ENCODE data around the gene PAQR6. TPM values are rescaled to one million over a fixed set of nuclear protein-coding genes. Genes with fewer than 3 reads are reported as not detected.

PAQR6 gene
- total RNA-seq, 1 experiment from 2014 or later: 4.1 TPM

DNA sequence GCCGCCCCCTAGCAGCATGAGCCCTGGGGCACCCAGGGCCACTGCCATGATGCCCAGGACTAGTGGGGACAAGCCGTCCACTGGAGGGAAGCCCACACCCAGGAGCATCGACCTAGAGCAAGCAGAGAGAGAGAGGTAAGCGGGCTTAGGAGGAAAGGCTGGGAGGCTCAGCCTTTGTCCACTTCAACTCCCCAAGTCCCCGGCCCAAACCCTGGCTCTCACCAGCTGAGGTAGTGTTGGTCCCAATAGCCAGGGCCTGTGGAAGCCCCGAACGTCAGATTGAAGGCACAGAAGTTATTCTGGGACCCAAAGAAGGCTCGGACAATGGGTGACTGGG, 45.2 kb upstream of the PAQR6 start:
- H3K9me3 ChIP-seq (ENCODE audit: low read depth, low read length, poor library complexity, severe bottlenecking): no peaks in the 10 kb centered on the region
- peaks cover 3% of the 10 kb centered on the region for H3K36me3 ChIP-seq (ENCODE audit: insufficient read depth, low read length, poor library complexity, severe bottlenecking)
- CTCF ChIA-PET: no interaction called here
- H3K27me3 ChIP-seq (replicated peaks; ENCODE audit: insufficient read depth, low read depth, low read length, poor library complexity): no peaks in the 10 kb centered on the region
- H3K27ac ChIP-seq (ENCODE audit: low read depth, low read length, poor library complexity, severe bottlenecking): no peak overlapping the region
- POLR2A ChIA-PET (ENCODE audit: low non-redundant PET): no interaction called here
- H3K4me3 ChIP-seq (ENCODE audit: low read depth, low read length, poor library complexity, severe bottlenecking): no peak overlapping the region
- peaks cover 6% of the 10 kb centered on the region for H3K4me1 ChIP-seq (ENCODE audit: insufficient read depth, low read length, poor library complexity, severe bottlenecking)
- intact Hi-C loops (cut with micrococcal nuclease; ENCODE audit: unreplicated experiment): no loop called here
- DNase-seq (ENCODE audit: low spot score): no peak
- BruUV-seq (replicated peaks): no TSS peak
- no peak for TF ChIP-seq EZH2 (IDR thresholded peaks at IDR 0.05; ENCODE audit: borderline replicate concordance, low read depth, low read length, poor library complexity, severe bottlenecking)
- TF ChIP-seq, protein P1, sequence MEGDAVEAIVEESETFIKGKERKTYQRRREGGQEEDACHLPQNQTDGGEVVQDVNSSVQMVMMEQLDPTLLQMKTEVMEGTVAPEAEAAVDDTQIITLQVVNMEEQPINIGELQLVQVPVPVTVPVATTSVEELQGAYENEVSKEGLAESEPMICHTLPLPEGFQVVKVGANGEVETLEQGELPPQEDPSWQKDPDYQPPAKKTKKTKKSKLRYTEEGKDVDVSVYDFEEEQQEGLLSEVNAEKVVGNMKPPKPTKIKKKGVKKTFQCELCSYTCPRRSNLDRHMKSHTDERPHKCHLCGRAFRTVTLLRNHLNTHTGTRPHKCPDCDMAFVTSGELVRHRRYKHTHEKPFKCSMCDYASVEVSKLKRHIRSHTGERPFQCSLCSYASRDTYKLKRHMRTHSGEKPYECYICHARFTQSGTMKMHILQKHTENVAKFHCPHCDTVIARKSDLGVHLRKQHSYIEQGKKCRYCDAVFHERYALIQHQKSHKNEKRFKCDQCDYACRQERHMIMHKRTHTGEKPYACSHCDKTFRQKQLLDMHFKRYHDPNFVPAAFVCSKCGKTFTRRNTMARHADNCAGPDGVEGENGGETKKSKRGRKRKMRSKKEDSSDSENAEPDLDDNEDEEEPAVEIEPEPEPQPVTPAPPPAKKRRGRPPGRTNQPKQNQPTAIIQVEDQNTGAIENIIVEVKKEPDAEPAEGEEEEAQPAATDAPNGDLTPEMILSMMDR (conservative IDR thresholded peaks at IDR 0.05; ENCODE audit: low read depth, low read length): no peak

DNA sequence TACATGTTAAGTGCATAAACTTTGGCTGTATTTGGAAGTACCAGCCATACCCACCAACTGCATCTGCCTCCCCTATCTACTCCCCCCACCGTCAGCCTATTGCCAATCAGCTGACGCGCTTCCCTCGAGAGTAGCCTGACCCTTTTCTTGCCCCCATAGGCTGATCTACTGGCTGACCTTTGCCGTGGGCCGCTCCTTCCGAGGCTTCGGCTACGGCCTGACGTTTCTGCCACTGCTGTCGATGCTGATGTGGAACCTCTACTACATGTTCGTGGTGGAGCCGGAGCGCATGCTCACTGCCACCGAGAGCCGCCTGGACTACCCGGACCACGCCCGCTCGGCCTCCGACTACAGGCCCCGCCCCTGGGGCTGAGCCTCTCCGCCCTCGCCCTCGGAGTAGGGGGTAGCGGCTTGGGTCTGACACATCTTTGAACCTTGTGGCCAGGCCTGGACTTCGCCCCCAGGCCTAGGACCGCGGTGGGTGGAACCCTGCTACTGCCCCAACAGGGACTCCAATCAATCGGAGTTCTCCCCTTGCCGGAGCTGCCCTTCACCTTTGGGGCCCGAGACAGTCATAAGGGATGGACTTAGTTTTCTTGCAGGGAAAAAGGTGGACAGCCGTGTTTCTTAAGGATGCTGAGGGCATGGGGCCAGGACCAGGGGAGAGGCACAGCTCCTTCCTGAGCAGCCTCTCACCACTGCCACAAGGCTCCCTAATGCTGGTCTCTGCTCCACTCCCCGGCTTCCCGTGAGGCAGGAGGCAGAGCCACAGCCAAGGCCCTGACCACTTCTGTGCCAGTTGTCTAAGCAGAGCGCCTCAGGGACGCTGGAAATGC, 43.6 kb upstream of the PAQR6 start:
- Histone ChIP-seq H3K4me3 (ENCODE audit: low read depth, low read length, poor library complexity, severe bottlenecking) (peak overlapping the region; percentile 41), H3K27ac (ENCODE audit: low read depth, low read length, poor library complexity, severe bottlenecking) (peak overlapping the region; percentile 29), H3K4me1 (ENCODE audit: insufficient read depth, low read length, poor library complexity, severe bottlenecking) (peaks cover 6% of the 10 kb centered on the region), H3K27me3 (replicated peaks; ENCODE audit: insufficient read depth, low read depth, low read length, poor library complexity) (no peaks in the 10 kb centered on the region), H3K36me3 (ENCODE audit: insufficient read depth, low read length, poor library complexity, severe bottlenecking) (peaks cover 3% of the 10 kb centered on the region), H3K9me3 (ENCODE audit: low read depth, low read length, poor library complexity, severe bottlenecking) (no peaks in the 10 kb centered on the region)
- ChIA-PET CTCF (no interaction called here), POLR2A (ENCODE audit: low non-redundant PET) (no interaction called here)
- TF ChIP-seq EZH2 (IDR thresholded peaks at IDR 0.05; ENCODE audit: borderline replicate concordance, low read depth, low read length, poor library complexity, severe bottlenecking): no peak
- TF ChIP-seq, protein P1 (conservative IDR thresholded peaks at IDR 0.05; ENCODE audit: low read depth, low read length): no peak
- no TSS peak for BruUV-seq (replicated peaks)
- intact Hi-C loops (cut with micrococcal nuclease; ENCODE audit: unreplicated experiment): no loop called here
- DNase-seq (ENCODE audit: low spot score): peak; percentile 78

DNA sequence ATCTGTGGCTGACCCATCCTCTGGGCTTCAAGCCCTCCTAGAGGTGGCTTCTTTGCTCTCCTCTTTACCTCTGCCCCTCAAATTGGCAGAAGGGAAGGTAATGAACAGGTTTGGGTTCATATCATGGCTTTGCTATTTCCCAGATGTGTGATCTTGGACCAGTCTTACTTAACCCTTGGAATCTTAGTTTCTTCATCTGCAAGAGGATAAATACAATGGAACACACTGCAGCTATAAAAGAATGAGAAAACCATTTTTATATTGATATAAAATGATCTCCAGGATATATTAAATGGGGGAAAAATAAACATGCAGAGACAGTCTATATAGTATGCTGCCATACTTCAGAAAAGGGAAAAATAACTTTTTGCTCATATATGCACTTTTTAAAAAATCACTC, 42.0 kb upstream of the PAQR6 start:
- ChIA-PET POLR2A (ENCODE audit: low non-redundant PET) (no interaction called here), CTCF (no interaction called here)
- no peak for DNase-seq (ENCODE audit: low spot score)
- Histone ChIP-seq H3K27ac (ENCODE audit: low read depth, low read length, poor library complexity, severe bottlenecking) (no peak overlapping the region), H3K9me3 (ENCODE audit: low read depth, low read length, poor library complexity, severe bottlenecking) (no peaks in the 10 kb centered on the region), H3K36me3 (ENCODE audit: insufficient read depth, low read length, poor library complexity, severe bottlenecking) (peaks cover 3% of the 10 kb centered on the region), H3K27me3 (replicated peaks; ENCODE audit: insufficient read depth, low read depth, low read length, poor library complexity) (no peaks in the 10 kb centered on the region), H3K4me1 (ENCODE audit: insufficient read depth, low read length, poor library complexity, severe bottlenecking) (peaks cover 6% of the 10 kb centered on the region), H3K4me3 (ENCODE audit: low read depth, low read length, poor library complexity, severe bottlenecking) (no peak overlapping the region)
- TF ChIP-seq, protein P1 (conservative IDR thresholded peaks at IDR 0.05; ENCODE audit: low read depth, low read length): no peak
- no peak for TF ChIP-seq EZH2 (IDR thresholded peaks at IDR 0.05; ENCODE audit: borderline replicate concordance, low read depth, low read length, poor library complexity, severe bottlenecking)
- intact Hi-C loops (cut with micrococcal nuclease; ENCODE audit: unreplicated experiment): no loop called here
- BruUV-seq (replicated peaks): no TSS peak

Measured in A673 (cell line).